GM23338 (cell line): ENCODE results near the gene ELAVL2. TPM values are rescaled to one million over a fixed set of nuclear protein-coding genes. Genes with fewer than 3 reads are reported as not detected.

Experiments
- ATAC-seq: fragments of 200-7000 bp; cut with Tn5 transposase; 3 replicates; pipeline ENCODE4 v1.9.1; 2020
- DNase-seq: peaks from one replicate; pipeline ENCODE4 v3.0.0-alpha.2; 2015; ENCODE audit warnings: low spot score
- H2AFZ ChIP-seq: fragments of 200-600 bp; sonication (generic); 2 replicates; pipeline ENCODE4 v1.8.0; 2016; ENCODE audit warnings: antibody characterized with exemption, mild to moderate bottlenecking, moderate library complexity
- H3F3A ChIP-seq: fragments of 200-600 bp; sonication (generic); replicated peaks from 2 replicates; pipeline ENCODE4 v1.8.0; 2017; ENCODE audit warnings: antibody characterized with exemption, mixed run types, low read depth
- H3K27ac ChIP-seq: fragments of 200-600 bp; sonication (generic); 2 replicates; pipeline ENCODE4 v1.6.1; 2016; ENCODE audit warnings: low read depth
- H3K27me3 ChIP-seq: fragments of 200-600 bp; sonication (generic); 2 replicates; pipeline ENCODE4 v1.8.0; 2016; ENCODE audit warnings: mild to moderate bottlenecking, mixed run types, moderate library complexity; ENCODE audit not compliant: insufficient read depth
- H3K36me3 ChIP-seq: fragments of 200-600 bp; sonication (generic); 2 replicates; pipeline ENCODE4 v1.8.0; 2016; ENCODE audit warnings: mild to moderate bottlenecking; ENCODE audit not compliant: insufficient read depth
- H3K4me1 ChIP-seq: fragments of 200-600 bp; sonication (generic); 2 replicates; pipeline ENCODE4 v1.8.0; 2016; ENCODE audit warnings: mild to moderate bottlenecking, moderate library complexity; ENCODE audit not compliant: insufficient read depth
- H3K4me2 ChIP-seq: fragments of 200-600 bp; sonication (generic); 2 replicates; pipeline ENCODE4 v1.7.1; 2017; ENCODE audit warnings: mixed run types
- H3K4me3 ChIP-seq: fragments of 200-600 bp; sonication (generic); 2 replicates; pipeline ENCODE4 v1.6.1; 2016; ENCODE audit warnings: mixed run types
- H3K79me2 ChIP-seq: fragments of 200-600 bp; sonication (generic); replicated peaks from 2 replicates; pipeline ENCODE4 v1.8.0; 2017; ENCODE audit warnings: mild to moderate bottlenecking; ENCODE audit not compliant: insufficient read depth
- H3K9me2 ChIP-seq: fragments of 200-600 bp; sonication (generic); 2 replicates; pipeline ENCODE4 v1.8.0; 2017; ENCODE audit not compliant: insufficient read depth
- H4K20me1 ChIP-seq: fragments of 200-600 bp; sonication (generic); replicated peaks from 2 replicates; pipeline ENCODE4 v1.8.0; 2017; ENCODE audit warnings: mild to moderate bottlenecking; ENCODE audit not compliant: insufficient read depth
- H3K27ac Mint-ChIP-seq: 2 replicates; pipeline ENCODE4 v1.8.0; 2020; ENCODE audit warnings: inconsistent platforms, mild to moderate bottlenecking, moderate library complexity, mixed read lengths
- H3K27me3 Mint-ChIP-seq: 3 replicates; pipeline ENCODE4 v1.8.0; 2022; ENCODE audit warnings: low read depth, mild to moderate bottlenecking, moderate library complexity, mixed read lengths, inconsistent platforms; ENCODE audit not compliant: insufficient read depth, poor library complexity
- H3K36me3 Mint-ChIP-seq: 3 replicates; pipeline ENCODE4 v1.8.0; 2021; ENCODE audit warnings: low read depth, mild to moderate bottlenecking, inconsistent platforms, moderate library complexity, mixed read lengths
- H3K4me1 Mint-ChIP-seq: 3 replicates; pipeline ENCODE4 v1.8.0; 2020; ENCODE audit warnings: mild to moderate bottlenecking, inconsistent platforms, mixed read lengths
- H3K4me3 Mint-ChIP-seq: 3 replicates; pipeline ENCODE4 v1.8.0; 2021; ENCODE audit warnings: moderate library complexity, mild to moderate bottlenecking, inconsistent platforms, mixed read lengths
- H3K9me3 Mint-ChIP-seq: 3 replicates; pipeline ENCODE4 v1.8.0; 2020; ENCODE audit warnings: moderate library complexity, mild to moderate bottlenecking, inconsistent platforms, mixed read lengths
- CREB1 ChIP-seq: fragments of 250-450 bp; sonication (Bioruptor Pico); IDR thresholded peaks from 2 replicates; pipeline ENCODE4 v1.5.0; 2020; ENCODE audit warnings: low read depth, mild to moderate bottlenecking, moderate library complexity
- EZH2 ChIP-seq: fragments of 200-600 bp; sonication (generic); IDR thresholded peaks from one replicate; pipeline ENCODE4 v1.8.0; 2017; ENCODE audit warnings: antibody characterized with exemption, mild to moderate bottlenecking, low read depth; ENCODE audit not compliant: unreplicated experiment
- EZH2phosphoT487 ChIP-seq: fragments of 200-600 bp; sonication (generic); IDR thresholded peaks from one replicate; pipeline ENCODE4 v1.8.1; 2018; ENCODE audit warnings: antibody characterized with exemption; ENCODE audit not compliant: unreplicated experiment
- JUNB ChIP-seq: IDR thresholded peaks from one replicate; pipeline ENCODE4 v1.6.1; 2016; ENCODE audit warnings: antibody characterized with exemption; ENCODE audit not compliant: unreplicated experiment
- NANOG ChIP-seq: IDR thresholded peaks from 2 replicates; pipeline ENCODE4 v1.6.1; 2016; ENCODE audit warnings: antibody characterized with exemption, borderline replicate concordance
- POLR2AphosphoS5 ChIP-seq: IDR thresholded peaks from 2 replicates; pipeline ENCODE4 v1.6.1; 2016; ENCODE audit warnings: antibody characterized with exemption, low read depth
- ZNF462 ChIP-seq: fragments of 250-450 bp; sonication (Bioruptor Pico); IDR thresholded peaks from 2 replicates; pipeline ENCODE4 v1.5.0; 2020; ENCODE audit warnings: mild to moderate bottlenecking, moderate library complexity
- polyA plus RNA-seq: library from polyadenylated mRNA; unstranded; fragments of >200 nt; fragmentation: Nextera tagmentation; extraction: Ambion mirVana; gene quantifications from 2 replicates; pipeline ENCODE4 v1.2.1, GENCODE V29; 2016
- total RNA-seq: library from RNA; depleted of rRNA; stranded (reverse); fragments of >200 nt; shearing (Covaris generic); gene quantifications from 2 replicates; pipeline ENCODE4 v1.2.3, GENCODE V29; 2014
- TF ChIP-seq, protein P1 (sequence below): IDR thresholded peaks from 2 replicates; pipeline ENCODE4 v1.6.1; 2016; ENCODE audit warnings: antibody characterized with exemption
- TF ChIP-seq, protein P2 (sequence below), 2 experiments: fragments of 200-600 bp in 1 of 2; sonication (generic) in 1 of 2; conservative IDR thresholded peaks; 2 replicates each; pipeline versions ENCODE4 v1.5.1 to v1.6.1; 2016 to 2017; ENCODE audit warnings: antibody characterized with exemption in 2 of 2, low read depth in 2 of 2, mild to moderate bottlenecking in 2 of 2, moderate library complexity in 1 of 2

ELAVL2 gene
- total and polyA plus RNA-seq, 2 experiments from 2014 or later = 18.6 to 42.4 TPM

DNA sequence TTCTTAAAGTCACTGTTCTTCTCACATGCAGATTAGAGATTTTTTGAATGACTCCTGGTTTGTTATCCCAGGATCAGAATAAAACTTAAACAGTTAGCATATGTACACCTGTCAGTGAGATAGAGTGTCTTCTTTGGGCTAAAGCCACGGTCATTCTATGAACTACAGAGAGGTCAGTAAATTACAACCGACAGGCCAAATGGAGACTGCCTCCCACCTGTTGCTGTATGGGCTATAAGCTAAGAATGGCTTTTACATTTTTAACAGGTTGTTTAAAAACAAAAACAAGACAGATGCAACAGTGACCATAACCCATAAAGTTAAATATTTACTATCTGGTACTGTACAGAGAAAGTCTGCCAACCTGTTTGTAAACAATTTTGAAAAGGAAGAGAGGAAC lies 125.7 kb downstream of the ELAVL2 start:
- Histone ChIP-seq H4K20me1 (no peaks in the 10 kb centered on the region), H3K4me3 (no peak overlapping the region), H3F3A (no peaks in the 10 kb centered on the region), H3K4me2 (no peak overlapping the region), H3K27me3 (no peaks in the 10 kb centered on the region), H3K27ac (no peak overlapping the region), H3K36me3 (no peaks in the 10 kb centered on the region; the same call in 1 of the 2 replicates), H3K79me2 (peaks cover 68% of the 10 kb centered on the region), H3K4me1 (peaks cover 12% of the 10 kb centered on the region), H3K9me2 (no peaks in the 10 kb centered on the region), H2AFZ (no peak overlapping the region)
- no peak for DNase-seq
- no peak for ATAC-seq
- no peak overlapping the region for H3K27ac Mint-ChIP-seq
- H3K36me3 Mint-ChIP-seq = peaks cover 7% of the 10 kb centered on the region; the same call in 2 of the 3 replicates
- H3K4me3 Mint-ChIP-seq = no peak overlapping the region
- peaks cover 36% of the 10 kb centered on the region for H3K4me1 Mint-ChIP-seq
- no peaks in the 10 kb centered on the region for H3K27me3 Mint-ChIP-seq
- TF ChIP-seq, protein P1, sequence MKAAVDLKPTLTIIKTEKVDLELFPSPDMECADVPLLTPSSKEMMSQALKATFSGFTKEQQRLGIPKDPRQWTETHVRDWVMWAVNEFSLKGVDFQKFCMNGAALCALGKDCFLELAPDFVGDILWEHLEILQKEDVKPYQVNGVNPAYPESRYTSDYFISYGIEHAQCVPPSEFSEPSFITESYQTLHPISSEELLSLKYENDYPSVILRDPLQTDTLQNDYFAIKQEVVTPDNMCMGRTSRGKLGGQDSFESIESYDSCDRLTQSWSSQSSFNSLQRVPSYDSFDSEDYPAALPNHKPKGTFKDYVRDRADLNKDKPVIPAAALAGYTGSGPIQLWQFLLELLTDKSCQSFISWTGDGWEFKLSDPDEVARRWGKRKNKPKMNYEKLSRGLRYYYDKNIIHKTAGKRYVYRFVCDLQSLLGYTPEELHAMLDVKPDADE = no peak
- TF ChIP-seq NANOG (no peak), POLR2AphosphoS5 (no peak), JUNB (no peak), EZH2 (no peak), EZH2phosphoT487 (no peak), CREB1 (CRISPR knock-in tag) (no peak), ZNF462 (no peak)
- TF ChIP-seq, protein P2, sequence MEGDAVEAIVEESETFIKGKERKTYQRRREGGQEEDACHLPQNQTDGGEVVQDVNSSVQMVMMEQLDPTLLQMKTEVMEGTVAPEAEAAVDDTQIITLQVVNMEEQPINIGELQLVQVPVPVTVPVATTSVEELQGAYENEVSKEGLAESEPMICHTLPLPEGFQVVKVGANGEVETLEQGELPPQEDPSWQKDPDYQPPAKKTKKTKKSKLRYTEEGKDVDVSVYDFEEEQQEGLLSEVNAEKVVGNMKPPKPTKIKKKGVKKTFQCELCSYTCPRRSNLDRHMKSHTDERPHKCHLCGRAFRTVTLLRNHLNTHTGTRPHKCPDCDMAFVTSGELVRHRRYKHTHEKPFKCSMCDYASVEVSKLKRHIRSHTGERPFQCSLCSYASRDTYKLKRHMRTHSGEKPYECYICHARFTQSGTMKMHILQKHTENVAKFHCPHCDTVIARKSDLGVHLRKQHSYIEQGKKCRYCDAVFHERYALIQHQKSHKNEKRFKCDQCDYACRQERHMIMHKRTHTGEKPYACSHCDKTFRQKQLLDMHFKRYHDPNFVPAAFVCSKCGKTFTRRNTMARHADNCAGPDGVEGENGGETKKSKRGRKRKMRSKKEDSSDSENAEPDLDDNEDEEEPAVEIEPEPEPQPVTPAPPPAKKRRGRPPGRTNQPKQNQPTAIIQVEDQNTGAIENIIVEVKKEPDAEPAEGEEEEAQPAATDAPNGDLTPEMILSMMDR (conservative IDR thresholded peaks at IDR 0.05; ENCODE audit: low read depth in 2 of 2) = no peak
- no peaks in the 10 kb centered on the region for H3K9me3 Mint-ChIP-seq
